K562 treated with DMSO at 1 percent for 4 hours (cell line): ENCODE data around the gene ZNF600. TPM values are rescaled to one million over a fixed set of nuclear protein-coding genes. Genes with fewer than 3 reads are reported as not detected.

Experiments
- total RNA-seq: library from RNA; unstranded; fragments of 300-600 nt; gene quantifications from 2 replicates; pipeline ENCODE4 v1.2.3, GENCODE V29; 2022; ENCODE audit not compliant: insufficient read depth

The ZNF600 gene
- 3.5 and 5.2 TPM in 2 replicates for total RNA-seq

GRCh38 chr19:52786464-52787354 lies at the start of gene ZNF600:
Gene ZNF600, minus strand, starts transcription at chr19:52786791. Its CDS starts 7,903 bp downstream, at chr19:52778888.

GRCh38 chr19:52821204-52821960 lies 34.8 kb upstream of the ZNF600 start, which contains the start of gene ZNF28:
Gene ZNF28, minus strand, starts transcription at chr19:52821633. Its CDS starts 3,675 bp downstream, at chr19:52817958.

DNA sequence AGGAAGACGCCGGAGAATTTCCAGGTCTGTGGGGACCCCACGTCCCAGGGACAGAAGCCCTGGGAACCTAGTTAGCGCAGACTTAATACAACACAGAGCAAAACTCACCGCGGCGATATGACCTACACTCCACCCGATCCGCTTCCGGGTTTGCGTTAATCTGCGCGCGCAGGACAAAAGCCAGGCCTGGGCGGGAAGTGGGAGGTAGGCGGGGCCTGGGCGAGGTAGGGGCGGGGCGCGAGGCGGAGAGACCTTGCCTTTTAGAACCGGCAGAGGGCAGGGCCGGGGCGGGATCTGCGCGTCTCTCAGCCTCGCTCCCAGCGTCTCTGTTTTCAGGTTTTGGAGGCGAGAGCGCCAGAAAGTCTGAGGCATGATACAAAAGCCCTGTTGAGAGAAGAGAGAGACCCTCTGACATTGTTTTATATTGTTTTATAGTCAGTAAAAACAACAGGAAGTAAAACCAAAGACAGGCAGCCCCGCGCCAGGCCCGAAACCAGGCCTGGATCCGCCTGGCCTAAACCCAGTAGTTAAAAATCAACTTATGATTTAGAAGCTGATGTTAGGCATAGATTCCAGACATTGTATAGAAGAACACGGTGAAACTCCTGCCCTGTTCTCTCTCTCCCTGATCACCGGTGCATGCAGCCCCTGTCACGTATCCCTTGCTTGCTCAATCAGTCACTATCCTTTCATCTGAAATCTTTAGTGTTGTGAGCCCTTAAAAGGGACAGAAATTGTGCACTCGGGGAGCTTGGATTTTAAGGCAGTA lies 51.5 kb downstream of the ZNF600 start, which contains the start of gene ZNF611:
Gene ZNF611 (minus strand): TSS at position 152 of the 769 bp plus-strand sequence. CDS start 19,150 bp downstream, outside the sequence.

Other genes with a start within 250 kb of the ZNF600 start
- gene ZNF701, start 216.5 kb downstream of the ZNF600 start, total RNA-seq: 3.6 and 6.6 TPM in 2 replicates
- gene ZNF83, start 148.4 kb downstream of the ZNF600 start, total RNA-seq: 20.0 and 22.5 TPM in 2 replicates
- 3.3 TPM in 2 replicates for gene ZNF611, start 51.7 kb downstream of the ZNF600 start, total RNA-seq
- gene ZNF28, start 34.8 kb upstream of the ZNF600 start, total RNA-seq: 12.7 and 13.9 TPM in 2 replicates
- gene ZNF468, start 70.8 kb upstream of the ZNF600 start, total RNA-seq: 11.6 and 17.9 TPM in 2 replicates
- 9.3 TPM in 1 of 2 replicates, not detected in the other for gene ZNF320, start 110.8 kb upstream of the ZNF600 start, total RNA-seq
- gene ZNF888, start 136.6 kb upstream of the ZNF600 start, total RNA-seq: 4.8 and 9.3 TPM in 2 replicates
- 8.3 and 8.8 TPM in 2 replicates for gene ZNF816, start 176.1 kb upstream of the ZNF600 start, total RNA-seq
- gene ERVV-1, start 227.1 kb upstream of the ZNF600 start, total RNA-seq: not detected in 2 replicates